ENCODE results near the gene TESMIN.

The TESMIN gene

DNA sequence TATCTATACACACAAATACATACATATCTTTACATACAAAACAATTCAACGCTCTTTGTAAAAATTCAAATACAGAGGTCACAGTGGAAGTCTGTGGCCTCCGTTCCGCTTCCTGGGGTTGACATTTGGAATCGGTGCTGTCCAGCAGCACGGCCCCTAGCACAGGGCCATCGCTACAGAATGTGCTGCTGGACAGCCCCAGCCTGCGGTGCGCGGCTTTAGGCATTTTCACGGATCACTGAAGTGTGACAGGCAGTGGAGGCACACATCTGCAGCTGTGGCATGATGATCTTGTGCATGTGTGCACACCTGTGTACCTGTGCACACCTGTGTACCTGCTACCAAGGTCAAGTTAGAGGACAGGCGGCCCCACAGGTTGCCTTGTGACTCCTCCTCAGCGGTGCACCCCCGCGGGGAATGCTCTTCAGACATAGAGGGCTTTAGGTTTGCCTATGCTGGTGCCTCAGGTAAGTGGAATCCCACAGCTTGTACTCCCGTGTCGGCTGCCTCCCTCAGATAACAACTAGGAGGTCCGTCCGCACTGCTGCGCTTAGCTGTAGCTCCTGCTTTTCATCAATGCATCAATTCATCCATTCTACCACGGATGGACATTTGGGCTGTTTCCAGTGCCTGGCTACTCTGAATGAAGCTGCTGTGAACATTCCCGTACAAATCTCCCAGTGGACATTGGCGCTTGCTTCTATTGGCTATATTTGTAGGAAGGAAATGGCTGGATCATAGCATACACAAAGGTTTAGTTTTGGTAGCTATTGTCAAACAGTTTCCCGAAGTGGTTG, 37.1 kb downstream of the TESMIN start:
- no peak overlapping the region for H3K4me3 ChIP-seq (ENCODE audit: low read length)
- no peaks in the 10 kb centered on the region for H3K27me3 ChIP-seq (ENCODE audit: control insufficient read depth, insufficient read depth, low read length)
- H3K9me3 ChIP-seq (ENCODE audit: control insufficient read depth, insufficient read depth, low read length), result no peaks in the 10 kb centered on the region
- no peaks in the 10 kb centered on the region for H3K4me1 ChIP-seq (ENCODE audit: control insufficient read depth, insufficient read depth, low read length)
- no peak for DNase-seq (ENCODE audit: low read depth, low spot score)
- no peak overlapping the region for H3K27ac ChIP-seq (ENCODE audit: low read length)
- H3K36me3 ChIP-seq (ENCODE audit: control insufficient read depth, insufficient read depth, low read length), result no peaks in the 10 kb centered on the region
- 100% methylated on average over 1 of the region's 23 CpGs for WGBS (ENCODE audit: insufficient coverage, insufficient read length)

DNA sequence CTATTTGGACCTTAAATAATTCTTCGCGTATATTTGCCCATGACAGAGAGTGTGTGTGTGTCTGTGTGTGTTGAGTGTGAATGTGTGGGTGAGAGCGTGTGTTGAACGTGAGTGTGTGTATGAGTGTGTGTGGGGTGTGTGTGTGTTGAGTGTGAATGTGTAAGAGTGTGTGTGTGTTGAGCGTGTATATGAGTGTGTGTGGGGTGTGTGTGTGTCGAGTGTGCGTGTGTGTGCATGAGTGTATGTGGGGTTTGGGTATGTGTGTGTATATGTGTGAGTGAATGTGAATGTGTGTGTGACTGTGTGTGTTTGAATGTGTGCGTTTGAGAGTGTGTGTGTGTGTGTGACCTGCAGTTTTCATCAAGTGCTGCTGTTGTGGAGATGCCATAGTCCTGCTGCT, 40.2 kb downstream of the TESMIN start:
- no peaks in the 10 kb centered on the region for H3K4me1 ChIP-seq (ENCODE audit: control insufficient read depth, insufficient read depth, low read length)
- H3K27me3 ChIP-seq (ENCODE audit: control insufficient read depth, insufficient read depth, low read length), result no peaks in the 10 kb centered on the region
- no peak overlapping the region for H3K27ac ChIP-seq (ENCODE audit: low read length)
- DNase-seq (ENCODE audit: low read depth, low spot score), result no peak
- H3K4me3 ChIP-seq (ENCODE audit: low read length), result no peak overlapping the region
- 100% methylated on average over 6 of the region's 8 CpGs for WGBS (ENCODE audit: insufficient coverage, insufficient read length)
- H3K9me3 ChIP-seq (ENCODE audit: control insufficient read depth, insufficient read depth, low read length), result no peaks in the 10 kb centered on the region
- H3K36me3 ChIP-seq (ENCODE audit: control insufficient read depth, insufficient read depth, low read length), result no peaks in the 10 kb centered on the region

DNA sequence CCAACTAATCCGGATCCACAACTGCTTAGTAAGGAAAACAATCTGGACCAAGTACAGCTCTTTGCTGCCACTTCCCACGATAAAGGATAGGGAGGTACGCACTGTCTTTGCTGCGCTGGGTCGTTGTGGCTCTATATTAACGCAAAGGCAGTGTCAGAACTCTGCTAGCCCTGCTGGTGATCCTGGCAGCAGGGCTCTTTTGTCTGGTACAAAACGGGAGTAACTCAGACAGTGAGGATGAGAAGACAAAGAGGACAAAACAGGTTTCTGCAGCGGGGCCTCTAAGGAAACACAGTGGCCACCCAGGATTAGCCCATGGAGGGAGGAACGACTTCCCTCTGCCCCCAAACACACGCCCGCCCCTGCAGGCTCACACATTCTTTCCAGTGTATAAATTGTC, 40.9 kb downstream of the TESMIN start:
- no CpG with 5 or more reads among the region's 11 CpGs for WGBS (ENCODE audit: insufficient coverage, insufficient read length)
- Histone ChIP-seq H3K27me3 (ENCODE audit: control insufficient read depth, insufficient read depth, low read length) (no peaks in the 10 kb centered on the region), H3K9me3 (ENCODE audit: control insufficient read depth, insufficient read depth, low read length) (no peaks in the 10 kb centered on the region), H3K36me3 (ENCODE audit: control insufficient read depth, insufficient read depth, low read length) (no peaks in the 10 kb centered on the region), H3K27ac (ENCODE audit: low read length) (no peak overlapping the region), H3K4me3 (ENCODE audit: low read length) (no peak overlapping the region), H3K4me1 (ENCODE audit: control insufficient read depth, insufficient read depth, low read length) (no peaks in the 10 kb centered on the region)
- no peak for DNase-seq (ENCODE audit: low read depth, low spot score)

DNA sequence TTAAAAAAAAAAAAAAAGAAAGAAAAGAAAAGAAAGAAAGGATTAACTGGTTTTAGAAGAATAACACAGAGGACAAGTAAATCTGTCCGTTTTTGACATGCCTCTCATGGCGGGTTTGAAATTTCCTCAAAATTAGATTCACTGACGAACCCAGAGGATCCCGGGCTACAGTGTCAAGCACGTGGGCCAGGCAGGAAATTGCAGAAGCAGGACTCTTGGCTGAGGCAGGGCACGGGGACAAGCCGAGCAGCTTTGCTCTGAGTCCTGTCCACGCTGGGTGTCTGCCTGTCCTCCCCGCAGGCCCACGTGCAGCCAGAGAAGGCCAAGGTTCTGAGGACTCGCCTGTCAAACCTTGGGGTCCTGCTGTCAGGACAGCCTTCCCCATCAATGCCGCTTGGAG, 42.3 kb downstream of the TESMIN start:
- Histone ChIP-seq H3K4me1 (ENCODE audit: control insufficient read depth, insufficient read depth, low read length) (0 out of 2 replicates have a peak, but pooled peaks cover 4% of the 10 kb centered on the region), H3K27me3 (ENCODE audit: control insufficient read depth, insufficient read depth, low read length) (no peaks in the 10 kb centered on the region), H3K36me3 (ENCODE audit: control insufficient read depth, insufficient read depth, low read length) (no peaks in the 10 kb centered on the region), H3K4me3 (ENCODE audit: low read length) (no peak overlapping the region; the same call in 1 of the 2 replicates), H3K27ac (ENCODE audit: low read length) (no peak overlapping the region), H3K9me3 (ENCODE audit: control insufficient read depth, insufficient read depth, low read length) (no peaks in the 10 kb centered on the region)
- WGBS (ENCODE audit: insufficient coverage, insufficient read length), result no CpG with 5 or more reads among the region's 12 CpGs
- DNase-seq (ENCODE audit: low read depth, low spot score), result no peak

DNA sequence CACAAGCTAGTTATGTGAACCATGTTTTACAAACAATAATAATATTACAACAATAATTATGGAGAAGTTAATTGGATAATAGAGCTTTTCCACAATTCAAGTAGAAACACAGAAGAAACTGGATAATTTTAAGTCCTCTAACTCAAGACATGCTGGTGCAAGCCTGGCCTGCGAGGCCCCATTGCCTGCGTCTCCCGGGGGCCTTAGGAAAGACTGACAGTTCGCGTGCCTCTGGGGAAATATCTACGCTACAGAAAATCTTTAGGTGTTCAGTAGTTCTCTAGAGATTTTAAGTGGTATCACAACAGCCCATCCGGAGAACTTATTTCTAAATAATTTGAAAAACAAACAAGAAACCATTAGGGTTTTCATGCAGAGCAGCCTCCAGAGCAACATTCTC, 43.8 kb downstream of the TESMIN start:
- no peaks in the 10 kb centered on the region for H3K9me3 ChIP-seq (ENCODE audit: control insufficient read depth, insufficient read depth, low read length)
- no peak overlapping the region for H3K27ac ChIP-seq (ENCODE audit: low read length)
- H3K4me3 ChIP-seq (ENCODE audit: low read length), result no peak overlapping the region
- no peaks in the 10 kb centered on the region for H3K27me3 ChIP-seq (ENCODE audit: control insufficient read depth, insufficient read depth, low read length)
- no CpG with 5 or more reads among the region's 7 CpGs for WGBS (ENCODE audit: insufficient coverage, insufficient read length)
- H3K36me3 ChIP-seq (ENCODE audit: control insufficient read depth, insufficient read depth, low read length), result no peaks in the 10 kb centered on the region
- DNase-seq (ENCODE audit: low read depth, low spot score), result no peak
- 0 out of 2 replicates have a peak, but pooled peaks cover 4% of the 10 kb centered on the region for H3K4me1 ChIP-seq (ENCODE audit: control insufficient read depth, insufficient read depth, low read length)

DNA sequence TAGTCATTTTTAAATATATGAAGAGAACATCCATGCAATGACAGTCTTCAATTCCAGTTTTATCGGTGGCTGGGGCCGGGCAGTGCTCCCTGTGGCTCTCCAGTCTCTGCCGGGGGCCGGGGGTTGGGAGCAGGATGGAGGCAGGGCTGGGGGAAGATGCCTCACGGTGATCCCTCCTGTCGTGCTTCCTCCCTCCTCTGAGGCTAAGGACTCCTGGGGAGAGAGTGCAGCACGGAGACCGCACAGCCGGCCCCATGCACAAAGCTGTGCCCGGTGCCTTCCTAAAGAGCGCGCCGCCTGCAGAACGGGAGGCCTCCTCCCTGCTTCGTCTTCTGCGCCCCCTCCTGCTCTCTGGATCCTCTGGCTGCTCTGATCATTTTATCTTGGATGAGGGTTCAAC, 46.4 kb downstream of the TESMIN start:
- Histone ChIP-seq H3K27me3 (ENCODE audit: control insufficient read depth, insufficient read depth, low read length) (no peaks in the 10 kb centered on the region), H3K9me3 (ENCODE audit: control insufficient read depth, insufficient read depth, low read length) (no peaks in the 10 kb centered on the region), H3K36me3 (ENCODE audit: control insufficient read depth, insufficient read depth, low read length) (no peaks in the 10 kb centered on the region), H3K4me3 (ENCODE audit: low read length) (no peak overlapping the region), H3K27ac (ENCODE audit: low read length) (no peak overlapping the region), H3K4me1 (ENCODE audit: control insufficient read depth, insufficient read depth, low read length) (0 out of 2 replicates have a peak, but pooled peaks cover 4% of the 10 kb centered on the region)
- DNase-seq (ENCODE audit: low read depth, low spot score), result no peak
- WGBS (ENCODE audit: insufficient coverage, insufficient read length), result no CpG with 5 or more reads among the region's 16 CpGs

DNA sequence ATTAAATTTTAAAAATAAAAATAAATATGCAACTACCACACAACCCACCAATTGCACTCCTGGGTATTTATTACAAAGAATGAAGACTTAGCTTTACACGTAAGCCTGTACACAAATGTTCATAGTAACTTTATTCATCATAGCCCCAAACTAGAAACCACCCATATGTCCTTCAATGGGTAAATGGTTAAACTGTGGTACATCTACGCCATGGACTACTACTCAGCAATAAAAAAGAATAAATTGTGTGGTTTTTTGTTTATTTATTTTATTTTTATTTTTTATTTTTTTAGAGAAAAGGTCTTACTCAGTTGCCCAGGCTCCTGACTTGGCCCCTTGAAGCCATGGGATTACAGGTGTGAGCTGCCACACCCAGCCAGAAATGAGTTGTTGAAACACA, 52.3 kb downstream of the TESMIN start:
- Histone ChIP-seq H3K4me1 (ENCODE audit: control insufficient read depth, insufficient read depth, low read length) (peaks cover under 1% of the 10 kb centered on the region; the same call in 1 of the 2 replicates), H3K9me3 (ENCODE audit: control insufficient read depth, insufficient read depth, low read length) (no peaks in the 10 kb centered on the region; the same call in 1 of the 2 replicates), H3K4me3 (ENCODE audit: low read length) (no peak overlapping the region), H3K27ac (ENCODE audit: low read length) (no peak overlapping the region), H3K36me3 (ENCODE audit: control insufficient read depth, insufficient read depth, low read length) (no peaks in the 10 kb centered on the region), H3K27me3 (ENCODE audit: control insufficient read depth, insufficient read depth, low read length) (no peaks in the 10 kb centered on the region)
- no CpG with 5 or more reads among the region's 2 CpGs for WGBS (ENCODE audit: insufficient coverage, insufficient read length)
- DNase-seq (ENCODE audit: low read depth, low spot score), result no peak

DNA sequence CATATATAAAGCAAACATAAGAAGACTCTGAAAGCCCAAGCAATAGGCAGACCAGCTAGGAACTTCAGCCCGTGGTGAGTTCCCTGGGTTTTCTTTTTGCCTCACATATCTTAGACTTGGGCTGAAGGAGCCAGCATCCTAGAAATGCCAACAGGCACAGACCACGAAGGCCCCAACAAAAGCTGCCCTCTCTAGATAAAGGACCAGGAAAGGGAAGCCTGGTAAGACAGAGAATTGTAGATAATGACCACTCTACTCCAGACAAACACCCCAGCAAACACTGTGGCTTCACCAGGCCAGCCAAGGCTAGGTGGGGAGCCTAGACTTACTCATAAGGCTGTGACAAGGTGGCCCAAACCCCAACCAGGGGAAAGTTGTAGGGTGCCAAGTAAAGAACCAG, 55.8 kb downstream of the TESMIN start:
- WGBS (ENCODE audit: insufficient coverage, insufficient read length), result no CpG with 5 or more reads among the region's 2 CpGs
- Histone ChIP-seq H3K27ac (ENCODE audit: low read length) (no peak overlapping the region), H3K4me3 (ENCODE audit: low read length) (no peak overlapping the region), H3K9me3 (ENCODE audit: control insufficient read depth, insufficient read depth, low read length) (no peaks in the 10 kb centered on the region; the same call in 1 of the 2 replicates), H3K4me1 (ENCODE audit: control insufficient read depth, insufficient read depth, low read length) (peaks cover 6% of the 10 kb centered on the region), H3K27me3 (ENCODE audit: control insufficient read depth, insufficient read depth, low read length) (no peaks in the 10 kb centered on the region), H3K36me3 (ENCODE audit: control insufficient read depth, insufficient read depth, low read length) (no peaks in the 10 kb centered on the region)
- DNase-seq (ENCODE audit: low read depth, low spot score), result no peak

DNA sequence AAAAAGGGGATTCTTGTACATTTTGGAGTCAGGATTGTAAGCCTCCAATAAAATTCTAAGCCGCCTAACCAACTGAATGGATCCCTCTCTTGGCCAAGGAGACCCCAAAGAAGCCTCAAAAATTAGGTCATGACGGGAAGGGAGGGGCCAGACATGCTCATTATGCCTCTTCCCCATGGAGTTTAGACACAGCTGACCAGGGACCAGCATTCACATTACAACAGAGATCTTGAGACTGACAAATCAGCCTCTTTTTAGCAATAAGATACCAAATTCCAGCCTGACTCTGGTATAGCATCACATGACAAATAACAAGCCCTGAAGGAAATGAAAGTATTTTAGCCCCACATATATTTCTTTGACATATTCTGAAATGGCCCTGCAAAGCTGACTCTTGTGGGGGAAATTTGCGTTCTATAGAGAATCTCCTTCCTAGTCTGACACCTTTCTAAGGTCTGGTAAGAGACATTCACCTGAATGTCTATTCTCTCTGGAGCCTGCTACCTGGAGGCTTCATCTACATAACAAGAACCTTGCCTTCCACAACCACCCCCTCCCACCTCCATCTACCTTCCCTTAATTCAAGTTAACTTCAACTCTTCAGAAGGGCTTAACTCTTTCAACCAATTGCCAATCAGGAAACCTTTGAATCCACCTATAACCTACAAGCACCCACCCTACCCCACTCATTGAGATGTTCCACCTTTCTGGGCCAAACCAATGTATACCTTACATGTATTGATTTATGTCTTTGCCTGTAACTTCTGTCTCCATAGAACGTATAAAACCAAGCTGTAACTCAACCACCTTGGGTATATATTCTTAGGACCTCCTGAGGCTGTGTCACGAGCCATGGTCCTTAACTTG, 56.7 kb downstream of the TESMIN start:
- H3K27me3 ChIP-seq (ENCODE audit: control insufficient read depth, insufficient read depth, low read length), result no peaks in the 10 kb centered on the region
- H3K4me1 ChIP-seq (ENCODE audit: control insufficient read depth, insufficient read depth, low read length), result peaks cover 9% of the 10 kb centered on the region
- H3K27ac ChIP-seq (ENCODE audit: low read length), result no peak overlapping the region
- H3K4me3 ChIP-seq (ENCODE audit: low read length), result no peak overlapping the region
- DNase-seq (ENCODE audit: low read depth, low spot score), result no peak
- H3K36me3 ChIP-seq (ENCODE audit: control insufficient read depth, insufficient read depth, low read length), result no peaks in the 10 kb centered on the region; the same call in 1 of the 2 replicates
- WGBS (ENCODE audit: insufficient coverage, insufficient read length), result no CpG with 5 or more reads among the region's 5 CpGs
- no peaks in the 10 kb centered on the region; the same call in 1 of the 2 replicates for H3K9me3 ChIP-seq (ENCODE audit: control insufficient read depth, insufficient read depth, low read length)

DNA sequence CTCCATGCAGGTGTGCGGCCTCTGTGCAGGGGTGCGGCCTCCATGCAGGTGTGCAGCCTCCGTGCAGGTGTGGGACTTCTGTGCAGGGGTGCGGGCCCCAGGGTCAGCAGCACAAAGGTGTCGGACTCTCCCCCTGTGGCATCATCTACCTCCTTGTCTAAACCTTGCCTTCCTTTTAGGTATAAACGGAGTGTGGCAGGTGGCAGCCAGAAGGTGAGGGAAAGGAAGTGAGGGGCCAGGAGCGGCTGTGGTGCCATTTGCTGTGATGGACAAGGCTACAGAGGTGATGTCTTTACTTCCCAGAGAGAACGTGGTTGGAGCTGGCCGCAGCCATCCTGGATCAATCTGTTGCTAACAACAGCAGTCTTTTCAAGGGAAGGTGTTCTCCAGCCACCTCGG, 57.8 kb downstream of the TESMIN start:
- H3K27me3 ChIP-seq (ENCODE audit: control insufficient read depth, insufficient read depth, low read length), result no peaks in the 10 kb centered on the region
- DNase-seq (ENCODE audit: low read depth, low spot score), result no peak
- H3K4me1 ChIP-seq (ENCODE audit: control insufficient read depth, insufficient read depth, low read length), result peaks cover 9% of the 10 kb centered on the region
- no peaks in the 10 kb centered on the region; the same call in 1 of the 2 replicates for H3K36me3 ChIP-seq (ENCODE audit: control insufficient read depth, insufficient read depth, low read length)
- H3K9me3 ChIP-seq (ENCODE audit: control insufficient read depth, insufficient read depth, low read length), result no peaks in the 10 kb centered on the region
- WGBS (ENCODE audit: insufficient coverage, insufficient read length), result no CpG with 5 or more reads among the region's 10 CpGs
- H3K4me3 ChIP-seq (ENCODE audit: low read length), result no peak overlapping the region
- peak overlapping the region; percentile 60 for H3K27ac ChIP-seq (ENCODE audit: low read length)

All from iPS DF 6.9 (cell line).